Large intestine (tissue), 3 donors: ENCODE measurements around the gene SHLD2. TPM values are rescaled to one million over a fixed set of nuclear protein-coding genes. Genes with fewer than 3 reads are reported as not detected.
"Not testable (repeated sequence)": the region's sequence is repeated elsewhere in the genome, so short reads cannot be mapped to it uniquely, and the experiment has no call there.

Experiments
- DNase-seq, 2 donors: peaks; one replicate each; pipeline versions ENCODE4 v3.0.0 to v3.0.0-alpha.2; 2013
- H3K27ac ChIP-seq: one replicate; pipeline ENCODE4 v1.5.1; 2013; ENCODE audit warnings: low read length
- H3K27me3 ChIP-seq: 2 replicates; pipeline ENCODE4 v1.6.1; 2013; ENCODE audit warnings: low read length; ENCODE audit not compliant: control insufficient read depth, insufficient read depth
- H3K36me3 ChIP-seq: 2 replicates; pipeline ENCODE4 v1.6.1; 2013; ENCODE audit warnings: low read length; ENCODE audit not compliant: control insufficient read depth, insufficient read depth
- H3K4me1 ChIP-seq: one replicate; pipeline ENCODE4 v1.6.1; 2013; ENCODE audit warnings: low read length; ENCODE audit not compliant: control insufficient read depth, insufficient read depth
- H3K4me3 ChIP-seq: one replicate; pipeline ENCODE4 v1.5.1; 2013; ENCODE audit warnings: low read length
- H3K9me3 ChIP-seq: one replicate; pipeline ENCODE4 v1.6.1; 2013; ENCODE audit warnings: mild to moderate bottlenecking, low read depth, low read length, moderate library complexity; ENCODE audit not compliant: control insufficient read depth
- WGBS: methylation state at CpG from one replicate; pipeline ENCODE4 v1.1.5; 2013; ENCODE audit warnings: low lambda C conversion rate; ENCODE audit not compliant: insufficient coverage; 5-methylcytosine and 5-hydroxymethylcytosine counted together
- polyA plus RNA-seq: library from polyadenylated mRNA; unstranded; fragments of 120-200 nt; gene quantifications from one replicate; pipeline ENCODE4 v1.2.1, GENCODE V29; 2013

The SHLD2 gene
- polyA plus RNA-seq, 1 donor: 35.9 TPM

- no CpG with 5 or more reads among the region's 5 CpGs for WGBS
- not testable (repeated sequence) for H3K36me3 ChIP-seq, H3K27ac ChIP-seq, H3K4me1 ChIP-seq, DNase-seq, H3K4me3 ChIP-seq, H3K9me3 ChIP-seq, H3K27me3 ChIP-seq
Measured at GRCh38 chr10:87210309-87210708, 115.3 kb downstream of the SHLD2 start.

- not testable (repeated sequence) for H3K27me3 ChIP-seq, H3K36me3 ChIP-seq, H3K4me1 ChIP-seq, H3K4me3 ChIP-seq, H3K9me3 ChIP-seq, H3K27ac ChIP-seq, DNase-seq
- no CpG with 5 or more reads among the region's 2 CpGs for WGBS
Measured at GRCh38 chr10:87211848-87212247, 116.8 kb downstream of the SHLD2 start.

GRCh38 chr10:87213150-87213765 is 118.3 kb downstream of the SHLD2 start:
- WGBS: no CpG with 5 or more reads among the region's 8 CpGs
- H3K4me1 ChIP-seq: not testable (repeated sequence)

GRCh38 chr10:87213806-87214205 is 118.8 kb downstream of the SHLD2 start:
- H3K27ac ChIP-seq, DNase-seq, H3K9me3 ChIP-seq, H3K27me3 ChIP-seq, H3K4me1 ChIP-seq, H3K36me3 ChIP-seq, H3K4me3 ChIP-seq: not testable (repeated sequence)
- no CpG with 5 or more reads among the region's 21 CpGs for WGBS

More at GRCh38 chr10:87213150-87213765, 118.3 kb downstream of the SHLD2 start:
- not testable (repeated sequence) for H3K4me3 ChIP-seq, H3K9me3 ChIP-seq, H3K27ac ChIP-seq, H3K27me3 ChIP-seq, DNase-seq, H3K36me3 ChIP-seq

- not testable (repeated sequence) for H3K27me3 ChIP-seq, H3K9me3 ChIP-seq, DNase-seq, H3K27ac ChIP-seq, H3K4me3 ChIP-seq, H3K4me1 ChIP-seq, H3K36me3 ChIP-seq
- WGBS: no CpG with 5 or more reads among the region's 11 CpGs
Measured at GRCh38 chr10:87216120-87216519, 121.1 kb downstream of the SHLD2 start.

GRCh38 chr10:87219370-87219769 is 124.4 kb downstream of the SHLD2 start:
- no CpG with 5 or more reads among the region's 5 CpGs for WGBS
- not testable (repeated sequence) for H3K36me3 ChIP-seq, H3K27me3 ChIP-seq, H3K4me1 ChIP-seq, H3K4me3 ChIP-seq, DNase-seq, H3K9me3 ChIP-seq, H3K27ac ChIP-seq

- no CpG with 5 or more reads among the region's 30 CpGs for WGBS
- not testable (repeated sequence) for H3K9me3 ChIP-seq, H3K36me3 ChIP-seq, H3K27ac ChIP-seq, DNase-seq, H3K4me3 ChIP-seq, H3K4me1 ChIP-seq, H3K27me3 ChIP-seq
Measured at GRCh38 chr10:87222789-87223188, 127.8 kb downstream of the SHLD2 start.

GRCh38 chr10:87225148-87225547 is 130.1 kb downstream of the SHLD2 start, which contains the start of gene NUTM2A:
TSS of gene NUTM2A (plus strand) at chr10:87225448. CDS start at chr10:87225831, 383 bp downstream.
- H3K27me3 ChIP-seq, H3K9me3 ChIP-seq, H3K27ac ChIP-seq, H3K4me3 ChIP-seq, DNase-seq, H3K36me3 ChIP-seq, H3K4me1 ChIP-seq: not testable (repeated sequence)
- WGBS: no CpG with 5 or more reads among the region's 3 CpGs

GRCh38 chr10:87228247-87228646 is 133.2 kb downstream of the SHLD2 start:
- not testable (repeated sequence) for H3K4me3 ChIP-seq, H3K27ac ChIP-seq, H3K9me3 ChIP-seq, H3K27me3 ChIP-seq, H3K36me3 ChIP-seq, H3K4me1 ChIP-seq, DNase-seq
- WGBS: no CpG with 5 or more reads among the region's 20 CpGs

GRCh38 chr10:87229211-87229610 is 134.2 kb downstream of the SHLD2 start:
- no CpG with 5 or more reads among the region's 9 CpGs for WGBS
- not testable (repeated sequence) for H3K4me1 ChIP-seq, H3K27me3 ChIP-seq, H3K9me3 ChIP-seq, H3K4me3 ChIP-seq, H3K36me3 ChIP-seq, DNase-seq, H3K27ac ChIP-seq

GRCh38 chr10:87234854-87235253 is 139.8 kb downstream of the SHLD2 start:
- not testable (repeated sequence) for H3K4me1 ChIP-seq, H3K4me3 ChIP-seq, H3K9me3 ChIP-seq, DNase-seq, H3K27me3 ChIP-seq, H3K27ac ChIP-seq, H3K36me3 ChIP-seq
- WGBS: no CpG with 5 or more reads among the region's 7 CpGs
